Calu3 (cell line): ENCODE data around the gene NUMBL. TPM values are rescaled to one million over a fixed set of nuclear protein-coding genes. Genes with fewer than 3 reads are reported as not detected.

Experiments used
- BruUV-seq: library from RNA; stranded (reverse); fragments of 400-500 nt; replicated peaks from 2 replicates; lab custom pipeline; 2021; lab: Mats Ljungman, UMichigan
- CTCF ChIA-PET: fragments of 300-600 bp; sonication (Branson Sonifier 250); formaldehyde crosslinking; loops from one replicate; lab custom pipeline; 2022; ENCODE audit warnings: antibody characterized with exemption; lab: Charles Lee
- DNase-seq: peaks from one replicate; pipeline ENCODE4 v3.0.0; 2022
- H3K27ac Mint-ChIP-seq: one replicate; pipeline ENCODE4 v1.8.0; 2022; ENCODE audit warnings: mixed read lengths; ENCODE audit not compliant: unreplicated experiment
- H3K27me3 Mint-ChIP-seq: one replicate; pipeline ENCODE4 v1.8.0; 2022; ENCODE audit warnings: mixed read lengths; ENCODE audit not compliant: unreplicated experiment
- H3K36me3 Mint-ChIP-seq: one replicate; pipeline ENCODE4 v1.8.0; 2022; ENCODE audit warnings: mild to moderate bottlenecking, moderate library complexity, mixed read lengths; ENCODE audit not compliant: insufficient read depth, unreplicated experiment
- H3K4me1 Mint-ChIP-seq: one replicate; pipeline ENCODE4 v1.8.0; 2022; ENCODE audit warnings: mild to moderate bottlenecking, low read depth, mixed read lengths; ENCODE audit not compliant: unreplicated experiment
- H3K4me3 Mint-ChIP-seq: one replicate; pipeline ENCODE4 v1.8.0; 2022; ENCODE audit warnings: mild to moderate bottlenecking, low read depth, moderate library complexity, mixed read lengths; ENCODE audit not compliant: unreplicated experiment
- H3K9me3 Mint-ChIP-seq: one replicate; pipeline ENCODE4 v1.8.0; 2022; ENCODE audit warnings: low read depth, mixed read lengths; ENCODE audit not compliant: unreplicated experiment
- CTCF ChIP-seq: fragments of 200-600 bp; IDR thresholded peaks from one replicate; pipeline ENCODE4 v1.8.0; 2022; ENCODE audit warnings: antibody characterized with exemption; ENCODE audit not compliant: unreplicated experiment
- intact Hi-C: fragments of 100-400 bp; cut with micrococcal nuclease; formaldehyde crosslinking; loops from one replicate; pipeline ENCODE4 v1.10.0; 2022; ENCODE audit not compliant: unreplicated experiment
- total RNA-seq: library from RNA; stranded (reverse); gene quantifications from 2 replicates; pipeline ENCODE4 v1.2.3, GENCODE V29; 2022

NUMBL gene
- total RNA-seq, 1 experiment from 2014 or later: 21.4 TPM

- CTCF ChIA-PET: no interaction called here
- BruUV-seq: no TSS peak
- no peaks in the 10 kb centered on the region for H3K27me3 Mint-ChIP-seq
- no peaks in the 10 kb centered on the region for H3K4me1 Mint-ChIP-seq
- no peak for DNase-seq
- intact Hi-C loops: no loop called here
- H3K36me3 Mint-ChIP-seq: peaks cover 60% of the 10 kb centered on the region
- H3K9me3 Mint-ChIP-seq: no peaks in the 10 kb centered on the region
- H3K4me3 Mint-ChIP-seq: no peak overlapping the region
- TF ChIP-seq CTCF: no peak
- H3K27ac Mint-ChIP-seq: no peak overlapping the region
These were observed 12.0 kb upstream of the NUMBL start for GRCh38 chr19:40702337-40703012.

GRCh38 chr19:40701758-40702157 lies 11.3 kb upstream of the NUMBL start:
- H3K27me3 Mint-ChIP-seq: no peaks in the 10 kb centered on the region
- H3K9me3 Mint-ChIP-seq: no peaks in the 10 kb centered on the region
- H3K4me1 Mint-ChIP-seq: no peaks in the 10 kb centered on the region
- TF ChIP-seq CTCF: no peak
- no peak overlapping the region for H3K4me3 Mint-ChIP-seq
- CTCF ChIA-PET: no interaction called here
- no TSS peak for BruUV-seq
- peaks cover 61% of the 10 kb centered on the region for H3K36me3 Mint-ChIP-seq
- H3K27ac Mint-ChIP-seq: no peak overlapping the region
- DNase-seq: no peak
- intact Hi-C loops: no loop called here

GRCh38 chr19:40700083-40700482 lies 9.6 kb upstream of the NUMBL start:
- no peaks in the 10 kb centered on the region for H3K9me3 Mint-ChIP-seq
- DNase-seq: no peak
- H3K4me3 Mint-ChIP-seq: no peak overlapping the region
- H3K27me3 Mint-ChIP-seq: no peaks in the 10 kb centered on the region
- TF ChIP-seq CTCF: no peak
- no peak overlapping the region for H3K27ac Mint-ChIP-seq
- intact Hi-C loops: no loop called here
- peaks cover 59% of the 10 kb centered on the region for H3K36me3 Mint-ChIP-seq
- CTCF ChIA-PET: no interaction called here
- H3K4me1 Mint-ChIP-seq: no peaks in the 10 kb centered on the region
- no TSS peak for BruUV-seq

GRCh38 chr19:40697007-40697406 lies 6.6 kb upstream of the NUMBL start:
- DNase-seq: no peak
- CTCF ChIA-PET: no interaction called here
- Mint-ChIP-seq H3K27ac (no peak overlapping the region), H3K27me3 (no peaks in the 10 kb centered on the region), H3K36me3 (peaks cover 69% of the 10 kb centered on the region), H3K4me3 (no peak overlapping the region), H3K9me3 (no peaks in the 10 kb centered on the region), H3K4me1 (no peaks in the 10 kb centered on the region)
- BruUV-seq: no TSS peak
- intact Hi-C loops: no loop called here
- no peak for TF ChIP-seq CTCF
